ENCODE data around the gene GGT6. TPM values are rescaled to one million over a fixed set of nuclear protein-coding genes. Genes with fewer than 3 reads are reported as not detected.

The GGT6 gene
- polyA plus RNA-seq, 2 of the 4 experiments (the other 2 are of a cell fraction), result not detected

- no peak for TF ChIP-seq EHF (CRISPR knock-in tag; IDR thresholded peaks at IDR 0.05)
These were observed 40.1 kb downstream of the GGT6 start (continued) for GRCh38 chr17:4520060-4520893.

DNA sequence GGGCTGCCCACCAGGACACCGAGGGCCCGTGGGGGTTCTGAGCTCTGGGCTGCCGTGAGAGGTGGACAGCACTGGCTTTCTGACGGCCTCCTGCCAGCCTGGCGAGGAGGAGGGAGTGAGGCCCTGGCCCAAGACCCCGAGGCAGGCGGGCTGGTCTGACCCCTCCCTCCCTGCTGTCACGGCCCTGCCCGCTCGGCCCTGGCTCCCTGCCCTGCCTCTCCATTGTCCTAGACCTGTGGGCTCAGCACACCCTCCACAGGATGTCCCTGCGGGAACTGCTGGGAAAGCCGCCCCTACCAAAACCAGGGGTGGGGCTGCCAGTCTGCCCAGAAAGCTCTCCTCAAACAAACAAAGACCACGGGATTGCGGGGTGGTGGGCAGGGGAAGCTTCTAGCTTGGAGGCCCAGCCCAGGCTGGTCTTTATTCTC, 41.0 kb downstream of the GGT6 start:
- Histone ChIP-seq H3K9me3 (no peaks in the 10 kb centered on the region), H3K27ac (no peak overlapping the region), H3K4me3 (no peak overlapping the region), H3K4me2 (no peak overlapping the region), H3K4me1 (peaks cover 15% of the 10 kb centered on the region; the same call in 2 of the 3 replicates)
- CTCF ChIA-PET, result interaction anchor here (1.2 to 2.5 kb wide), 5 partner anchors 8 to 99 kb away, joined by 3 to 11 read pairs (median 3); no protein-coding TSS in a partner anchor
- DNase-seq (ENCODE audit: low read depth in 1 of 2, low spot score in 1 of 2), result no peak
- POLR2A ChIA-PET, result no interaction called here
- no peak for FAIRE-seq
- ATAC-seq, result no peak
- WGBS (ENCODE audit: missing lambda C conversion rate), result 80% methylated on average over 4 of the region's 14 CpGs
- TF ChIP-seq KDM1A (IDR thresholded peaks at IDR 0.05; ENCODE audit: low read depth) (no peak), KDM5A (IDR thresholded peaks at IDR 0.05) (no peak), TFCP2L1 (CRISPR knock-in tag; IDR thresholded peaks at IDR 0.05) (no peak), CBX8 (IDR thresholded peaks at IDR 0.05) (no peak), EHMT2 (IDR thresholded peaks at IDR 0.05; ENCODE audit: low read depth) (no peak), HOXB5 (CRISPR knock-in tag; IDR thresholded peaks at IDR 0.05) (no peak), RFX5 (IDR thresholded peaks at IDR 0.05) (no peak)

DNA sequence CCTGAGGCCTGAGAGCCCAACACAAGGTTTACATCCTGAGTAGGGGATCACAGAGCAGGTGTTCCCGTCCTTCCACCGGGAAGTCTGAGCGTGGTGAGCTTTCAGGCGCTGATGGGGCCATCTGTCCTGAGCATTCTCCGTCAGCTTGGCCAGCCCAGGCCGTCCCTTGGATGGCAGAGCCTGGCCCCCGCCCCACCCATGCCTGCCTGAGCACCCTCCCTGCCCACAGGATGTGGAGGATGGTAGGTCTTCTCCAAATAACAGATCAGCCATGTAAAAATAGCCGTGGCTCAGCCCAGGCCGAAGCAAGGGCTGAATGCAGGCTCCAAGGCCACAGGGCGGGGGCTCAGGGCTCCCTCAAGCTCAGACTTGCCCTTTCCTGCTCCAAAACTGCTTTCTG, 41.5 kb downstream of the GGT6 start:
- Histone ChIP-seq H3K27ac (no peak overlapping the region), H3K4me1 (peaks cover 15% of the 10 kb centered on the region; the same call in 2 of the 3 replicates), H3K4me2 (no peak overlapping the region), H3K9me3 (no peaks in the 10 kb centered on the region), H3K4me3 (no peak overlapping the region)
- CTCF ChIA-PET, result interaction anchor here (1.2 to 2.0 kb wide), 5 partner anchors 14 to 106 kb away, joined by 3 to 5 read pairs (median 3); no protein-coding TSS in a partner anchor
- TF ChIP-seq PBX3 (IDR thresholded peaks at IDR 0.05) (no peak), NPAS2 (CRISPR knock-in tag; IDR thresholded peaks at IDR 0.05; ENCODE audit: borderline replicate concordance) (no peak), HOXB5 (CRISPR knock-in tag; IDR thresholded peaks at IDR 0.05) (no peak), POLR2AphosphoS2 (conservative IDR thresholded peaks at IDR 0.05; ENCODE audit: low read length) (no peak), PHF8 (IDR thresholded peaks at IDR 0.05; ENCODE audit: borderline replicate concordance, low read depth) (no peak), POLR2A (IDR thresholded peaks at IDR 0.05; ENCODE audit: low read length) (no peak), HOXA7 (CRISPR knock-in tag; IDR thresholded peaks at IDR 0.05) (no peak), CEBPB (IDR thresholded peaks at IDR 0.05) (no peak), MAZ (IDR thresholded peaks at IDR 0.05; ENCODE audit: borderline replicate concordance, low read depth, low read length) (no peak), GATA3 (IDR thresholded peaks at IDR 0.05; ENCODE audit: borderline replicate concordance) (no peak), CHD4 (IDR thresholded peaks at IDR 0.05; ENCODE audit: borderline replicate concordance) (no peak), RFX5 (IDR thresholded peaks at IDR 0.05) (no peak), HMGXB4 (CRISPR knock-in tag; IDR thresholded peaks at IDR 0.05; ENCODE audit: borderline replicate concordance) (no peak), REST (IDR thresholded peaks at IDR 0.05) (no peak), ZC3H11A (IDR thresholded peaks at IDR 0.05) (no peak), RARB (CRISPR knock-in tag; IDR thresholded peaks at IDR 0.05) (no peak), BHLHE40 (IDR thresholded peaks at IDR 0.05; ENCODE audit: low read depth, low read length) (no peak), SMC3 (IDR thresholded peaks at IDR 0.05) (no peak)
- TF ChIP-seq, protein P1, sequence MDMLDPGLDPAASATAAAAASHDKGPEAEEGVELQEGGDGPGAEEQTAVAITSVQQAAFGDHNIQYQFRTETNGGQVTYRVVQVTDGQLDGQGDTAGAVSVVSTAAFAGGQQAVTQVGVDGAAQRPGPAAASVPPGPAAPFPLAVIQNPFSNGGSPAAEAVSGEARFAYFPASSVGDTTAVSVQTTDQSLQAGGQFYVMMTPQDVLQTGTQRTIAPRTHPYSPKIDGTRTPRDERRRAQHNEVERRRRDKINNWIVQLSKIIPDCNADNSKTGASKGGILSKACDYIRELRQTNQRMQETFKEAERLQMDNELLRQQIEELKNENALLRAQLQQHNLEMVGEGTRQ (IDR thresholded peaks at IDR 0.05), result no peak
- FAIRE-seq (no peak), DNase-seq (ENCODE audit: low read depth in 1 of 2, low spot score in 1 of 2) (no peak), ATAC-seq (no peak)
- POLR2A ChIA-PET, result no interaction called here
- 78% methylated on average over 7 of the region's 10 CpGs for WGBS (ENCODE audit: missing lambda C conversion rate)
